Measurements from ENCODE around the gene C1orf226. TPM values are rescaled to one million over a fixed set of nuclear protein-coding genes. Genes with fewer than 3 reads are reported as not detected.

Gene C1orf226
- total RNA-seq, 4 donors from 2014 or later: 0.36 to 0.95 (median 0.60) TPM

- ATAC-seq: no peak
- no peaks in the 10 kb centered on the region for H3K9me3 ChIP-seq
- no peak overlapping the region for H3K4me3 ChIP-seq
- no peak for DNase-seq
- in situ Hi-C loops (cut with MboI; ENCODE audit: low sequenced_read_pairs in 4 of 4): no loop called here
- TF ChIP-seq CTCF (IDR thresholded peaks at IDR 0.05 in 4 of 5, conservative IDR thresholded peaks at IDR 0.05 in 1 of 5): no peak
- no peaks in the 10 kb centered on the region for H3K4me1 ChIP-seq
- no peaks in the 10 kb centered on the region for H3K36me3 ChIP-seq
- H3K27ac ChIP-seq: no peak overlapping the region
- peaks cover 0 to 6% (median 0%) of the 10 kb centered on the region in 3 donors for H3K27me3 ChIP-seq
- intact Hi-C loops (cut with DNase I; ENCODE audit: low total_unique reads): no loop called here
Observed at GRCh38 chr1:162386292-162387225, 5.0 kb downstream of the C1orf226 start.

DNA sequence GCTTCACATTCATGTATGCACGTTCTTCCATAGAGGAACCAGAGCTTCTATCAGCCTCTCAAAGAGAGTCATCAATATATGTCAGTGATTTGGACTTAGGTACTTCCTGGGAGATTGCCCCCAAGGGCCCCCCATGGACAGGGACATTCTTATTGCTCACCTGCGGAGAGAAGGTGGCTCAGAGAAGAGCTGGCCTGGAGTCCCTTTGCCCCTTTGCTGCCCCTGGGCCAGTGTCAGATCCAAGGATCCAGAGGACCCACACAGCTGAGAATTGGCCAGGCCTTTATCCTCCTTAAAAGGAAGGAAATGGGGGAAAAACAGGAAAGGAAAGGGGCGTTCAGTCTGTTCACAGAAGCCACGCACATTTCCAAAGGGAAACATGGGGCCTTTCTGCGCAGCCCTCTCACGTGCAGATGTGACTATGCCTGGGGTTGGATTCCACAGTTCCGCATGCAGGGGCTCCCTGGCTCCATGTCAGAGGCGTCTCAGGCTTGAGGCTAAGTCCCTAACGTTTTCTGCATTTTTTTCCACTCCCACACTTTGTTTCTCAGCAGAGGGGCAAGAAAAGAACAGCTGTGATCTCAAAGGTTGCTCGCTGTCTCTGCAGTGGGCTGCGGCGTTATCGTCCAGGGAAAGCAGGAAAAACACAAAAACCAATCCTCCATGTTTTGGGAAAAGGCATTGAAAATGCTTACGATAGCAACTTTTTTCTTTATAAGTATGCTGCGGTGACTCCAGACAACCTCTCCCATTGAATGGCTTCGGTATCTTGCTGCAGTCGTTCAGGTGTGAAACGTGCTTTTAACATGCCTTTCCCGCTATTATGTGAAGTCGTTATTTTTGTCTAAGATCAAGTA lies 5.9 kb downstream of the C1orf226 start:
- no peak overlapping the region for H3K27ac ChIP-seq
- no peaks in the 10 kb centered on the region for H3K36me3 ChIP-seq
- in situ Hi-C loops (cut with MboI; ENCODE audit: low sequenced_read_pairs in 4 of 4) (no loop called here), intact Hi-C loops (cut with DNase I; ENCODE audit: low total_unique reads) (no loop called here)
- DNase-seq (no peak), ATAC-seq (no peak)
- no peaks in the 10 kb centered on the region for H3K9me3 ChIP-seq
- no peaks in the 10 kb centered on the region for H3K4me1 ChIP-seq
- H3K27me3 ChIP-seq: peaks cover 0 to 6% (median 0%) of the 10 kb centered on the region in 3 donors
- no peak overlapping the region for H3K4me3 ChIP-seq
- TF ChIP-seq POLR2A (IDR thresholded peaks at IDR 0.05): no peak
- TF ChIP-seq CTCF (IDR thresholded peaks at IDR 0.05 in 4 of 5, conservative IDR thresholded peaks at IDR 0.05 in 1 of 5): no peak

GRCh38 chr1:162388083-162388594 lies 6.6 kb downstream of the C1orf226 start:
- H3K27ac ChIP-seq: no peak overlapping the region
- ATAC-seq: no peak
- H3K36me3 ChIP-seq: no peaks in the 10 kb centered on the region
- TF ChIP-seq POLR2A (IDR thresholded peaks at IDR 0.05): no peak
- no peak for TF ChIP-seq CTCF (IDR thresholded peaks at IDR 0.05 in 4 of 5, conservative IDR thresholded peaks at IDR 0.05 in 1 of 5)
- no peak for DNase-seq
- in situ Hi-C loops (cut with MboI; ENCODE audit: low sequenced_read_pairs in 4 of 4) (no loop called here), intact Hi-C loops (cut with DNase I; ENCODE audit: low total_unique reads) (no loop called here)
- no peaks in the 10 kb centered on the region for H3K9me3 ChIP-seq
- H3K4me1 ChIP-seq: no peaks in the 10 kb centered on the region
- peaks cover 0 to 6% (median 0%) of the 10 kb centered on the region in 3 donors for H3K27me3 ChIP-seq
- no peak overlapping the region for H3K4me3 ChIP-seq

- H3K4me3 ChIP-seq: no peak overlapping the region
- H3K36me3 ChIP-seq: no peaks in the 10 kb centered on the region
- ATAC-seq (no peak), DNase-seq (no peak)
- no peaks in the 10 kb centered on the region for H3K9me3 ChIP-seq
- TF ChIP-seq POLR2A (IDR thresholded peaks at IDR 0.05) (no peak), CTCF (IDR thresholded peaks at IDR 0.05 in 4 of 5, conservative IDR thresholded peaks at IDR 0.05 in 1 of 5) (no peak)
- peaks cover 0 to 6% (median 0%) of the 10 kb centered on the region in 3 donors for H3K27me3 ChIP-seq
- intact Hi-C loops (cut with DNase I; ENCODE audit: low total_unique reads) (no loop called here), in situ Hi-C loops (cut with MboI; ENCODE audit: low sequenced_read_pairs in 4 of 4) (no loop called here)
- H3K4me1 ChIP-seq: no peaks in the 10 kb centered on the region
- no peak overlapping the region for H3K27ac ChIP-seq
Observed at GRCh38 chr1:162388615-162389014, 7.1 kb downstream of the C1orf226 start.

Measured in gastrocnemius medialis (tissue), 4 donors.